T-helper 17 cell (primary cell): ENCODE measurements around the gene NOVA1. TPM values are rescaled to one million over a fixed set of nuclear protein-coding genes. Genes with fewer than 3 reads are reported as not detected.

ENCODE experiments used
- ATAC-seq: fragments of 150-1000 bp; cut with Tn5 transposase; 2 replicates; pipeline ENCODE4 v1.10.0; 2021; ENCODE audit warnings: mild to moderate bottlenecking, moderate library complexity
- DNase-seq, 3 donors: peaks; one replicate each; pipeline versions ENCODE4 v3.0.0 to v3.0.0-alpha.2; 2020 to 2021
- H3K9me3 ChIP-seq: one replicate; pipeline ENCODE4 v1.7.0; 2013; ENCODE audit warnings: low read length, mild to moderate bottlenecking; ENCODE audit not compliant: control insufficient read depth, poor library complexity, severe bottlenecking
- H3K27ac Mint-ChIP-seq: one replicate; pipeline ENCODE4 v1.8.0; 2022; ENCODE audit warnings: mild to moderate bottlenecking, moderate library complexity, mixed read lengths
- H3K27me3 Mint-ChIP-seq: one replicate; pipeline ENCODE4 v1.8.0; 2022; ENCODE audit warnings: mixed read lengths
- H3K36me3 Mint-ChIP-seq: one replicate; pipeline ENCODE4 v1.8.0; 2022; ENCODE audit warnings: low read depth, mixed read lengths
- H3K4me1 Mint-ChIP-seq: one replicate; pipeline ENCODE4 v1.8.0; 2022; ENCODE audit warnings: mild to moderate bottlenecking, mixed read lengths
- H3K4me3 Mint-ChIP-seq: one replicate; pipeline ENCODE4 v1.8.0; 2022; ENCODE audit warnings: mild to moderate bottlenecking, moderate library complexity, mixed read lengths
- total RNA-seq, 4 donors: library from RNA in 2 of 4; stranded (reverse) in 2 of 4; gene quantifications; one replicate each; pipeline ENCODE4 v1.2.3 and lab custom pipeline; 2022 to 2026

The NOVA1 gene
- total RNA-seq, 2 donors from 2014 or later, result 0.16 TPM; not detected in 1

- peaks cover 6% of the 10 kb centered on the region for H3K27me3 Mint-ChIP-seq
Measured at GRCh38 chr14:26599291-26599690, 1.5 kb upstream of the NOVA1 start.

GRCh38 chr14:26598672-26599131 lies 869 bp upstream of the NOVA1 start:
- Mint-ChIP-seq H3K27ac (no peak overlapping the region), H3K4me1 (no peaks in the 10 kb centered on the region), H3K27me3 (peaks cover 6% of the 10 kb centered on the region), H3K4me3 (peak overlapping the region; percentile 31), H3K36me3 (no peaks in the 10 kb centered on the region)
- DNase-seq, result no peak
- ATAC-seq, result no peak
- no peaks in the 10 kb centered on the region for H3K9me3 ChIP-seq

More at GRCh38 chr14:26599291-26599690, 1.5 kb upstream of the NOVA1 start:
- no peak for DNase-seq
- Mint-ChIP-seq H3K4me1 (no peaks in the 10 kb centered on the region), H3K36me3 (no peaks in the 10 kb centered on the region), H3K4me3 (no peak overlapping the region), H3K27ac (no peak overlapping the region)
- ATAC-seq, result no peak
- H3K9me3 ChIP-seq, result no peaks in the 10 kb centered on the region

GRCh38 chr14:26598081-26598671 lies 343 bp upstream of the NOVA1 start:
- no peak overlapping the region for H3K27ac Mint-ChIP-seq
- no peaks in the 10 kb centered on the region for H3K9me3 ChIP-seq
- ATAC-seq, result peak; percentile 37
- H3K4me3 Mint-ChIP-seq, result peak overlapping the region; percentile 31
- no peak for DNase-seq
- H3K36me3 Mint-ChIP-seq, result no peaks in the 10 kb centered on the region
- no peaks in the 10 kb centered on the region for H3K4me1 Mint-ChIP-seq
- peaks cover 6% of the 10 kb centered on the region for H3K27me3 Mint-ChIP-seq

DNA sequence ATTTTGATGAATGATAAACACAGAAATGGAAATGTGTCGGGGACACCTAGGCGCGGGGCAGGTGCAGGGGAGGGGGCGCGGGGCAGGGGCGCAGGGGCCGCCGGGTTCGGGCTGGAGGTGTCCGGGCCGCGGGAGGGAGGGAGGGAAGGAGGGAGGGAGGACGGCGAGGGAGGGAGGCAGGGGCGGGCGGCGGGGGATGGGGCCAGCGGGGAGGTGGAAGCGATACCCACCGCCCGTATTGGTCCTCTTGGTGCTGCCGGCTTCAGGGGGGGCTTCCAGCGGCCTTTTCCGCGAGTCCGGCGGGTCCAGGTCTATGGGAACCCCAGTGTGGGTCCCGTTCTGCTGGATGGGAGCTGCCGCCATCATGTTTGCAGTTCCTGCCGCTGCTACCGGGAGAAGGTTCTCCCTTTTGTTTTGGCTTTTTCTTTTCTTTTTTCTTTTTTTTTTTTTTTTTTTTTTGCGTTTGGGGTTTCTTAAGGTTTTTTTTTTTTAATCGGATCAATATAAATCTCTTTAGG lies 703 bp downstream of the NOVA1 start:
- ATAC-seq (no peak), DNase-seq (no peak)
- peaks cover 6% of the 10 kb centered on the region for H3K27me3 Mint-ChIP-seq
- H3K9me3 ChIP-seq, result no peaks in the 10 kb centered on the region
- H3K36me3 Mint-ChIP-seq, result no peaks in the 10 kb centered on the region
- no peak overlapping the region for H3K27ac Mint-ChIP-seq
- H3K4me1 Mint-ChIP-seq, result no peaks in the 10 kb centered on the region
- peak overlapping the region; percentile 22 for H3K4me3 Mint-ChIP-seq

DNA sequence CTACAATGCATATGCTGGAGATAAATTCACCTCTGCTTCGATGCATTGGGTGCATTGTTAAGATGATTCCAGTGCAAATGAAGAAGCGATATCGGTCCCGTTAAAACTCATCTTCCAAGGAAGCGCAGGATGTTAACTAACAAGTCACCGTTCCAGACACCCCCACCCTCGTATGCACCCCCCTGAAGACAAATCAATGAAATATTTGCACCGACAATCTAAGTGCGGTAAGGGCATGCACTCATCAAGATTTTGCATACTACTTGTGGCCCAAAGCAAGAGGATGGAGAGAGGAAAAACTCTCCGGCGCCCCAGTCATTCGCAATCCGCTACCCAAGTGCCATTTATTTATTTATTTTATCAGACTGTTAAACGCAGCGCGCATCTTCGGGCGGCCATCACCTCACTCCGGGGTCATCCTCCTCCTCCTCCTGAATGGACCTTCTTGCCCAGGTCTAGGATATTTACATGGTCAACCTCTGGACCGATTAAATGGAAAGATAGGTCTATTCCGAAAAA lies 1.2 kb downstream of the NOVA1 start:
- Mint-ChIP-seq H3K27ac (no peak overlapping the region), H3K4me3 (peak overlapping the region; percentile 22), H3K4me1 (no peaks in the 10 kb centered on the region), H3K27me3 (peaks cover 6% of the 10 kb centered on the region), H3K36me3 (no peaks in the 10 kb centered on the region)
- H3K9me3 ChIP-seq, result no peaks in the 10 kb centered on the region
- no peak for DNase-seq
- no peak for ATAC-seq

- H3K9me3 ChIP-seq, result no peaks in the 10 kb centered on the region
- peaks cover 6% of the 10 kb centered on the region for H3K27me3 Mint-ChIP-seq
- H3K27ac Mint-ChIP-seq, result no peak overlapping the region
- no peaks in the 10 kb centered on the region for H3K4me1 Mint-ChIP-seq
- no peak overlapping the region for H3K4me3 Mint-ChIP-seq
- H3K36me3 Mint-ChIP-seq, result no peaks in the 10 kb centered on the region
- ATAC-seq (no peak), DNase-seq (no peak)
Measured at GRCh38 chr14:26595926-26596542, 1.8 kb downstream of the NOVA1 start.

GRCh38 chr14:26594756-26595545 lies 2.9 kb downstream of the NOVA1 start:
- Mint-ChIP-seq H3K27me3 (peaks cover 6% of the 10 kb centered on the region), H3K4me1 (no peaks in the 10 kb centered on the region), H3K27ac (no peak overlapping the region), H3K4me3 (no peak overlapping the region), H3K36me3 (no peaks in the 10 kb centered on the region)
- no peak for ATAC-seq
- no peaks in the 10 kb centered on the region for H3K9me3 ChIP-seq
- DNase-seq, result no peak

GRCh38 chr14:26594148-26594547 lies 3.7 kb downstream of the NOVA1 start:
- no peaks in the 10 kb centered on the region for H3K4me1 Mint-ChIP-seq

DNA sequence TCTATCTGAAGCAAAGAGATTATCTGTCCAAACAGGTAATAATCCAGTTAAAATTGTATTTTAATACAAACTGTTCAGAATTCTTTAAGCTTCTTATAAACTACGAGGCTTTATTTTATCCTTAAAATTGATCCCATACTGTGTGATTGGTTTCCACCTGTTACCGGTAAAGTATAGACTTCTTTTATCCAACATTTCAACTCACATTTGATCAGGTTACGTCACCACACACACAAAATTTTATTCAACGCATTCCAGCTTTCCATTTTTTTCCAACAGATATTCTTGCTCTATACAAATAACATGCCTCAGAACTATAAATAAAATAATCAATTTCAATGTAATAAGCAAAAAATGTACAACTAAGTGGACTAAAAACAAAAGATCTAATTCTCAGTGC lies 4.5 kb downstream of the NOVA1 start:
- H3K4me3 Mint-ChIP-seq, result no peak overlapping the region

More at GRCh38 chr14:26594148-26594547, 3.7 kb downstream of the NOVA1 start:
- H3K36me3 Mint-ChIP-seq, result no peaks in the 10 kb centered on the region
- DNase-seq (no peak), ATAC-seq (no peak)
- no peak overlapping the region for H3K27ac Mint-ChIP-seq
- H3K27me3 Mint-ChIP-seq, result peaks cover 6% of the 10 kb centered on the region
- no peaks in the 10 kb centered on the region for H3K9me3 ChIP-seq
- H3K4me3 Mint-ChIP-seq, result no peak overlapping the region

DNA sequence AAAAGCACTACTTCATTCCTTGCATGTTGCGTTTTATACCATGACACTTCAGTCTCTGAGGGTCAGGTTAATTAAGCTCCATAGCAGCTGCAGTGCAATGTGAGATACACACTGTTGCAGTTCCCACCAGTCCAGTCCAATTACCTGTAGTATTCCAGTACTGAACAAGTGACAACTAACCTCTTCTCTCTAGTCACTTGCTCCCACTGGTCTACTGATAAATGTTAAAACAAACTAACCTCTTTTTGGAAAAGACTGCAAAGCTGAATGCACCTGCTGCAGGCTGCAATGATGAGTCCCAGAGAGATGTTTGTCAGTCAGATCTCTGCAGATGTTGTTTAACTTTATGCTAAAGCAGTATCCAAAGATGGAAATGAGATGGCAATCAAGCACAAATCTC lies 7.9 kb downstream of the NOVA1 start:
- DNase-seq, result no peak
- Mint-ChIP-seq H3K4me1 (no peaks in the 10 kb centered on the region), H3K4me3 (no peak overlapping the region), H3K27ac (no peak overlapping the region), H3K27me3 (no peaks in the 10 kb centered on the region), H3K36me3 (no peaks in the 10 kb centered on the region)
- no peaks in the 10 kb centered on the region for H3K9me3 ChIP-seq
- no peak for ATAC-seq

More for the DNA sequence above, 4.5 kb downstream of the NOVA1 start:
- DNase-seq, result no peak
- no peaks in the 10 kb centered on the region for H3K4me1 Mint-ChIP-seq
- no peak for ATAC-seq
- H3K27ac Mint-ChIP-seq, result no peak overlapping the region
- no peaks in the 10 kb centered on the region for H3K9me3 ChIP-seq
- H3K27me3 Mint-ChIP-seq, result peaks cover 1% of the 10 kb centered on the region
- no peaks in the 10 kb centered on the region for H3K36me3 Mint-ChIP-seq

GRCh38 chr14:26577711-26578110 lies 20.1 kb downstream of the NOVA1 start:
- Mint-ChIP-seq H3K27me3 (no peaks in the 10 kb centered on the region), H3K36me3 (no peaks in the 10 kb centered on the region), H3K4me1 (no peaks in the 10 kb centered on the region), H3K4me3 (no peak overlapping the region), H3K27ac (no peak overlapping the region)
- H3K9me3 ChIP-seq, result no peaks in the 10 kb centered on the region
- ATAC-seq (no peak), DNase-seq (no peak)

DNA sequence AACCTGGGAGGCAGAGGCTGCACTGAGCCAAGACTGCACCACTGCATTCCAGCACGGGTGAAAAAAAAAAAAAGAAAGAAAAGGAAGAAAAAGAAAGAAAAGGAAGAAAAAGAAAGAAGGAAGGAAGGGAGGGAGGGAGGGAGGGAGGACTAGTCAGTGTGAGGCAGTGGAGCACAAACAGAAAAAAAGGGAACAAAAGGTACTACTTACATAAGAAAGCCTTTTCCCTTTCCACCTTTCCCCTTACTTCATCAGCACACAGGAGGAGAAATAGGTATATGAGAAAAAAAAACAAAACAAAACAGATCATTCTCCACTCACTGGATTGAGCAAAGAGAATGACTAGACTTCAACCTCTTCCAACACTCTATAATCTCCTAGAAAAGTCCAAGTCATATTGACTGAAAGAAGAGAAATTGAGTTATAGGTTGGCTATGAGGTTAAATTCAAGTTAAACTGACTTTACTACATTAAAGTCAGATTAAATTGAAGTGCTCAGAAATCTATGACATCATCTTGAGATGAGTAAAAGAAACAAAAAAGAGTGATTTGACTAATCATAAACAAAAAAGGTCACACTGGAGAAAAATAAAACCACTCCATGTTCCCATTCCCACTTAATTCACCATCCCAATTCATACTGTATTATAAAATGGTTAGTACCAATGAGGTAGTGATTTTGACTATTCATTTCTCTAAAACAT lies 43.6 kb downstream of the NOVA1 start:
- no peak for ATAC-seq
- H3K36me3 Mint-ChIP-seq, result no peaks in the 10 kb centered on the region

DNA sequence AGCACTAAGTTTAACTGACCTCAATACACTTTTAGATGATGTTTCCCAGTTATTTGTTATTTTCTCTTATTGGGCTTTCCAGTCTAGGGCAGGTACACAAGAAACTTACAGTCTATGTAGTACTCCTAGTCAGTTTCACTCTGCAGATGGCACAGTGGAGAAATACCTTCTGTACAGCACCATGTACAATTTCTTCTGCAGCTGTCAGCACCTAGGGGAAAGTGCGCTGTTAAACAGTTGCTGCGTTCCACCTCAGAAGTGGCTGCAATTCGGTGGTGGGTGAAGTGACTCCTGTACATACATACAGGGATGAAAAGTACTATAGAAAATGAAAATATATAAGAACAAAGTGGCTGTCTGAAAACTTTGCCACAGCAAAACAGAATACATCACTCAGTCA lies 48.3 kb downstream of the NOVA1 start:
- DNase-seq (no peak), ATAC-seq (no peak)
- H3K9me3 ChIP-seq, result no peaks in the 10 kb centered on the region
- H3K4me1 Mint-ChIP-seq, result no peaks in the 10 kb centered on the region
- no peaks in the 10 kb centered on the region for H3K27me3 Mint-ChIP-seq
- no peaks in the 10 kb centered on the region for H3K36me3 Mint-ChIP-seq
- no peak overlapping the region for H3K4me3 Mint-ChIP-seq
- H3K27ac Mint-ChIP-seq, result no peak overlapping the region

More for the DNA sequence above, 43.6 kb downstream of the NOVA1 start:
- H3K4me3 Mint-ChIP-seq, result no peak overlapping the region
- no peaks in the 10 kb centered on the region for H3K9me3 ChIP-seq
- DNase-seq, result no peak
- no peaks in the 10 kb centered on the region for H3K4me1 Mint-ChIP-seq
- no peak overlapping the region for H3K27ac Mint-ChIP-seq
- H3K27me3 Mint-ChIP-seq, result no peaks in the 10 kb centered on the region
